Fibroblast of the aortic adventitia (primary cell): ENCODE results near the gene PARP1. TPM values are rescaled to one million over a fixed set of nuclear protein-coding genes. Genes with fewer than 3 reads are reported as not detected.

Experiments used
- DNase-seq: peaks from one replicate; pipeline ENCODE4 v3.0.0-alpha.2; 2010; ENCODE audit warnings: low read depth
- H3K4me3 ChIP-seq: 2 replicates; pipeline ENCODE4 v1.5.1; 2011; ENCODE audit warnings: low read depth, mild to moderate bottlenecking, control low read depth, low read length, moderate library complexity
- total RNA-seq: library from RNA; depleted of rRNA; stranded (reverse); fragments of >200 nt; gene quantifications from 2 replicates; pipeline ENCODE4 v1.2.3, GENCODE V29; 2012; ENCODE audit warnings: low replicate concordance
- TF ChIP-seq, protein P1 (sequence below): IDR thresholded peaks from 2 replicates; pipeline ENCODE4 v1.5.1; 2011; ENCODE audit warnings: mild to moderate bottlenecking, low read length, control low read depth, inconsistent platforms; ENCODE audit not compliant: insufficient read depth

PARP1 gene
- total RNA-seq, 1 donor, result 67.8 TPM

DNA sequence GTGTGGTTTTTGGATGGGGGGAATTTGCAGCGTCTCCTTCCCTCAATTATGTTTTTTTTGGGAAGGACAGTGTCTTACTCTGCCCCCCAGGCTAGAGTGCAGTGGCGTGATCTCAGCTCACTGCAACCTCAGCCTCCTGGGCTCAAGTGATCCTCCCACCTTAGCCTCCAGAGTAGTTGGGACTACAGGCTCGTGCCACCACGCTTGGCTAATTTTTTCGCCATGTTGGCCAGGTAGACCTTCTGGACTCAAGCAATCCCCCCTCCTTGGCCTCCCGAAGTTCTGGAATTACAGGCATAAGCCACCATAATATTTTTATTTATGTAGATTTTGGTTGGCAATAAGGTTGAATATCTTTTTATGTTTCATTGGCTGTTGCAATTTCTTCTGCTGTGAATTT lies 9.5 kb upstream of the PARP1 start:
- DNase-seq, result no peak
- H3K4me3 ChIP-seq, result no peak overlapping the region
- TF ChIP-seq, protein P1, sequence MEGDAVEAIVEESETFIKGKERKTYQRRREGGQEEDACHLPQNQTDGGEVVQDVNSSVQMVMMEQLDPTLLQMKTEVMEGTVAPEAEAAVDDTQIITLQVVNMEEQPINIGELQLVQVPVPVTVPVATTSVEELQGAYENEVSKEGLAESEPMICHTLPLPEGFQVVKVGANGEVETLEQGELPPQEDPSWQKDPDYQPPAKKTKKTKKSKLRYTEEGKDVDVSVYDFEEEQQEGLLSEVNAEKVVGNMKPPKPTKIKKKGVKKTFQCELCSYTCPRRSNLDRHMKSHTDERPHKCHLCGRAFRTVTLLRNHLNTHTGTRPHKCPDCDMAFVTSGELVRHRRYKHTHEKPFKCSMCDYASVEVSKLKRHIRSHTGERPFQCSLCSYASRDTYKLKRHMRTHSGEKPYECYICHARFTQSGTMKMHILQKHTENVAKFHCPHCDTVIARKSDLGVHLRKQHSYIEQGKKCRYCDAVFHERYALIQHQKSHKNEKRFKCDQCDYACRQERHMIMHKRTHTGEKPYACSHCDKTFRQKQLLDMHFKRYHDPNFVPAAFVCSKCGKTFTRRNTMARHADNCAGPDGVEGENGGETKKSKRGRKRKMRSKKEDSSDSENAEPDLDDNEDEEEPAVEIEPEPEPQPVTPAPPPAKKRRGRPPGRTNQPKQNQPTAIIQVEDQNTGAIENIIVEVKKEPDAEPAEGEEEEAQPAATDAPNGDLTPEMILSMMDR, result no peak

DNA sequence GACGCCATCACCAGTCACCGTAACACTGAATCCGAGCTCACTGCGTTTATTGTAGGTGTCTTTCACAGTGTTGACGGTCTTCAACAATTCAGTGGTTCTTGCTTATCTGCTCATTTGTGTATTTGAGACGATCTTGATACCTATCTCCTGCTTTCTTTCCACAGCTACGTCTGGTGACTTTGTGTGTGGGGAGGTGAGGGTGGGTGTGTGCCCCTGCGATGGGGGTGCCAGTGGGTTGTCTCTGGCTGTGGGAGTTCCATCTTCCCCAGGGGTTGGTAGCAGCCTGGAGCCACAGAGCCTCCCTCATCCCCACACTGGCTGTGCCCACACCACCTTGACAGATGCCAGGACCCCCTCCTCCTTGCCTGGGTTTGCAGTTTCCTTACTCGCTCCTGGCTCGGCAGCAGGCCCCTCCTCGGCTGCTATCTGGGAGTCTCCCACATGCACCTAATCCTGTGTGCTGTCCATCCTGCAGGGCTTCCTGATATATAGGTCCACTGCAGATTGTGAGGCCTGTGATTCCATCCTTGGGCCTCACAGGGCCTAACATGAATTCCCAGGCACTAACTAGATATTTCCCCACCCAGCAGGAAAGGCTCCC lies 6.3 kb upstream of the PARP1 start:
- TF ChIP-seq, protein P1, result no peak
- no peak for DNase-seq

DNA sequence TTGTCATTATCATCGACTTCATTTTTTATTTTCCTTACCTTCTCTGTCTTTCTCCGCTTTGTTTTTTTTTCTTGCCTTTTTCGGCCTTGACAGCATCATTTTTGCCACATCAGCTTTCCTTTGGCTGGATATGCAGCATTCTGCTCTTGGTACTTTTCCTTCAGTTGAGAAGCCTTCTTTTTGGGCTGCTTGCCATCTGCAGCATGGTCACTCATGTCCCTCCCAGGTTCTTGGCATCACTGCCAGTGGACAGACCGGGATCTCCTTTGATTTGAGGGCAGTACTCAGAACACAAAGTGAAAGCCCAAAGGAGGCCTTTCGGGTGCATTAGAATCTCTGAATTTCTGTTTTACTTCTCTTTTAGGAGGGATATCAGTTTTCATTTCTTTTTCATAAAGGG lies 3.7 kb upstream of the PARP1 start:
- TF ChIP-seq, protein P1, result no peak
- no peak overlapping the region for H3K4me3 ChIP-seq
- DNase-seq, result peak; percentile 20

More for the DNA sequence above, 6.3 kb upstream of the PARP1 start:
- no peak overlapping the region for H3K4me3 ChIP-seq

DNA sequence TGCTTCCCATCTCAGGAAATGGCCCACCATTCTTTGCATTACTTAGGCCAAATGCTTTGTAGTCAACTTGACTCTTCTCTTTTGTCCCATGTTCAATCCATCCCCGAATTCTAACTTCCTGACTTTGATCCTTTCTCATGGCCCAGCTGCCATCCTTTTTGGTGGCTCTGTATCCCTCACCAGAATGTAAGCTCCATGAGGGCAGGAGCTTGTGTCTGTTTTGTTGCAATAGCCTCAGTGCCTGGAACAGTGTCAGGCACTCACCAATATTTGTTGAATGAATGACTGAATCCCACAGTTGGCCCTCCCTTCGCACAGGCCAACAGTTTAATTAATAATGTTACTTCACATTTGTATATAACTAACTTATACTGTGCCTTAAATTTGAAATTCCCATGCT lies 3.1 kb upstream of the PARP1 start:
- DNase-seq, result no peak
- TF ChIP-seq, protein P1, result no peak
- no peak overlapping the region for H3K4me3 ChIP-seq

DNA sequence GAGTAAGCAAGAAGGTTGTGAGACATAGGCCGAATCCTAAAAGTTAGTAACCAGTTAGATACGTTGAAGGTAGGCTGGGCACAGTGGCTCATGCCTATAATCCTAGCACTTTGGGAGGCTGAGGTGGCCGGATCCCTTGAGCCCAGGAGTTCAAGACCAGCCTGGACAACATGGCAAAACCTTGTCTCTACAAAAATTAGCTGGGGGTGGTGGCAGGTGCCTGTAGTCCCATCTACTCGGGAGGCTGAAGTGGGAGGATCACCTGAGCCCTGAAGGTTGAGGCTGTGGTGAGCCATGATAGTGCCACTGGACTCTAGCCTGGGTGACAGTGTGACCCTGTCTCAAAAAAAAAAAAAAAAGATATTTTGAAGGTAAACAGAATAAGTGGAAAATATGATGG lies 1.5 kb upstream of the PARP1 start:
- TF ChIP-seq, protein P1, result no peak
- no peak for DNase-seq
- H3K4me3 ChIP-seq, result no peak overlapping the region

DNA sequence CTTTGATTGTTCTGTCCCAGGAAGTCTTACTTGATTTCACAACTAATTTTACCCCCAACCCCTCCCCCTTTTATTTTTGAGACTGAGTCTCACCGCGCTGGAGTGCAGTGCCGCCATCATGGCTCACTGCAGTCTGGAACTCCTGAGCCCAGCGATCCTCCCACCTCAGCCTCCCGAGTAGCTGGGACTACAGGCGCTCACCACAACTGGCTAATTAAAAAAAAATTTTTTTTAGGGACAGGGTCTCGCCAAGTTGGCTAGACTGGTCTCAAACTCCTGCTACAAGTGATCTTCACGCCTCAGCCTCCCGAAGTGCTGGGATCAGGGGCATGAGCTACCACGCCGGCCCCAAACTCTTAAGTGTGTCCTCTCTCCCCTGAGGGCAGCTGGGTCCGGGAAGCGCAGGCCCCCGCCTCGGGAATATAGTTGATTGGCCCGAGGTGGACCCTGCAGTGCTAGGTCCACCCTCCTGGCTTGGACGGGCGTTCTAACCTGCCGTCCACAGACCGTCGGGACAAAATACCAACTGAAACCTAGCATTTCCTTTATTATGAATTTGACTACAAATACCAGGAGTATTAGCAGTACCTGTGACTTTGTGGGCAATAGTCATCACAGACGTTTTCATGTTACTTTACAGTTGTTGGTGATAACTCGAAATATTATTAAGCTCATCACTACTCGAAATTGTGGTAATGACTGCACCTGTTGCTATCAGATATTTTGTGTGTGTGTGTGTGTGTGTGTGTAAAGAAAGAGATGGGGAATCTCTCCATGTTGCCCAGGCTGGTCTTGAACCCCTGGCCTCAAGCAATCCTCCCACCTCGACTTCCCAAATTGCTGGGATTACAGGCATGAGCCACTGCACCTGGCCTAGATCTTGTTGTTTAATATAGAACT lies 642 bp upstream of the PARP1 start:
- TF ChIP-seq, protein P1, result no peak
- H3K4me3 ChIP-seq, result peak overlapping the region; percentile 78
- no peak for DNase-seq
